GM12878 (cell line): ENCODE data around the gene RUFY2. TPM values are rescaled to one million over a fixed set of nuclear protein-coding genes. Genes with fewer than 3 reads are reported as not detected.

Experiments
- CBFB ChIP-seq: IDR thresholded peaks from 2 replicates; pipeline ENCODE4 v1.6.1; 2016; ENCODE audit warnings: antibody characterized with exemption, low read depth
- CREM ChIP-seq: IDR thresholded peaks from 2 replicates; pipeline ENCODE4 v1.6.1; 2014; ENCODE audit warnings: antibody characterized with exemption, low read depth
- EZH2 ChIP-seq: IDR thresholded peaks from 2 replicates; pipeline ENCODE4 v1.6.1; 2012; ENCODE audit warnings: low read depth, mild to moderate bottlenecking, control low read depth, inconsistent platforms, low read length, borderline replicate concordance; ENCODE audit not compliant: control insufficient read depth
- LARP7 ChIP-seq: fragments of 450-650 bp; IDR thresholded peaks from 2 replicates; pipeline ENCODE4 v1.6.1; 2017; ENCODE audit warnings: mild to moderate bottlenecking
- NR2C1 ChIP-seq: fragments of 450-650 bp; IDR thresholded peaks from 2 replicates; pipeline ENCODE4 v1.6.1; 2017; ENCODE audit warnings: antibody characterized with exemption, mild to moderate bottlenecking, moderate library complexity
- PAX5 ChIP-seq: IDR thresholded peaks from 2 replicates; pipeline ENCODE4 v1.6.1; 2011; ENCODE audit warnings: low read depth, low read length, borderline replicate concordance
- POLR2A ChIP-seq: IDR thresholded peaks from 2 replicates; pipeline ENCODE4 v1.6.1; 2011; ENCODE audit warnings: low read depth, mild to moderate bottlenecking, low read length
- SIX5 ChIP-seq: IDR thresholded peaks from 2 replicates; pipeline ENCODE4 v1.6.1; 2011; ENCODE audit warnings: mild to moderate bottlenecking, low read depth, low read length, moderate library complexity; ENCODE audit not compliant: severe bottlenecking
- SRF ChIP-seq, 2 experiments: IDR thresholded peaks; 2 replicates each; pipeline ENCODE4 v1.6.1; 2011; ENCODE audit warnings: low read depth in 2 of 2, low read length in 2 of 2, mild to moderate bottlenecking in 1 of 2, moderate library complexity in 1 of 2
- SUZ12 ChIP-seq: fragments of 200-600 bp; sonication (generic); IDR thresholded peaks from one replicate; pipeline ENCODE4 v1.6.1; 2018; ENCODE audit warnings: antibody characterized with exemption, mild to moderate bottlenecking; ENCODE audit not compliant: unreplicated experiment
- TCF12 ChIP-seq: IDR thresholded peaks from 2 replicates; pipeline ENCODE4 v1.6.1; 2011; ENCODE audit warnings: low read depth, mild to moderate bottlenecking, low read length
- TCF3 ChIP-seq: IDR thresholded peaks from 2 replicates; pipeline ENCODE4 v1.6.1; 2012; ENCODE audit warnings: low read depth, mild to moderate bottlenecking, low read length, borderline replicate concordance; ENCODE audit not compliant: insufficient read depth
- YBX1 ChIP-seq: fragments of 450-650 bp; IDR thresholded peaks from 2 replicates; pipeline ENCODE4 v1.6.1; 2016; ENCODE audit warnings: antibody characterized with exemption
- polyA plus RNA-seq, 11 experiments: library from polyadenylated mRNA; depleted of rRNA in 4 of 11; unstranded in 6 of 11; stranded (reverse) in 5 of 11; fragments of >200 nt; fragmentation: Nextera tagmentation in 4 of 11; fragmentation: Illumina TruSeq in 1 of 11; extraction: Ambion mirVana in 4 of 11; extraction: Trizol in 1 of 11; gene quantifications; 1 replicate in 1 of 11; 2 replicates in 10 of 11; pipeline versions ENCODE4 v1.2.1 to v1.2.3, GENCODE V29; 2011 to 2016; ENCODE audit warnings: inconsistent platforms in 2 of 11, missing spikeins in 2 of 11, low read depth in 1 of 11
- total RNA-seq, 4 experiments: library from RNA; depleted of rRNA in 3 of 4; stranded (reverse); fragments of >200 nt in 3 of 4; fragmentation: Illumina TruSeq in 1 of 4; extraction: Trizol in 1 of 4; gene quantifications; 2 replicates each; pipeline versions ENCODE4 v1.2.1 to v1.2.3, GENCODE V29; 2013 to 2021
- TF ChIP-seq, protein P1 (sequence below): IDR thresholded peaks from 2 replicates; pipeline ENCODE4 v1.6.1; 2012; ENCODE audit warnings: improper control_type of control experiment, low read depth, low read length; ENCODE audit not compliant: insufficient replicate concordance
- TF ChIP-seq, protein P2 (sequence below): IDR thresholded peaks from 2 replicates; pipeline ENCODE4 v1.6.1; 2012; ENCODE audit warnings: low read length, inconsistent platforms
- TF ChIP-seq, protein P3 (sequence below): fragments of 450-650 bp; IDR thresholded peaks from 2 replicates; pipeline ENCODE4 v1.6.1; 2018; ENCODE audit warnings: mild to moderate bottlenecking, low read depth, moderate library complexity; ENCODE audit not compliant: partially characterized antibody
- TF ChIP-seq, protein P4 (sequence below): fragments of 450-650 bp; IDR thresholded peaks from 2 replicates; pipeline ENCODE4 v1.6.1; 2017; ENCODE audit warnings: low read depth, mild to moderate bottlenecking, moderate library complexity
- TF ChIP-seq, protein P5 (sequence below): fragments of 450-650 bp; IDR thresholded peaks from 2 replicates; pipeline ENCODE4 v1.6.1; 2016; ENCODE audit warnings: mild to moderate bottlenecking

The RUFY2 gene
- total and polyA plus RNA-seq, 10 of the 15 experiments (the other 5 are each of a cell fraction or from before 2014, with no cell fraction given): 1.7 to 8.4 (median 5.8) TPM

DNA sequence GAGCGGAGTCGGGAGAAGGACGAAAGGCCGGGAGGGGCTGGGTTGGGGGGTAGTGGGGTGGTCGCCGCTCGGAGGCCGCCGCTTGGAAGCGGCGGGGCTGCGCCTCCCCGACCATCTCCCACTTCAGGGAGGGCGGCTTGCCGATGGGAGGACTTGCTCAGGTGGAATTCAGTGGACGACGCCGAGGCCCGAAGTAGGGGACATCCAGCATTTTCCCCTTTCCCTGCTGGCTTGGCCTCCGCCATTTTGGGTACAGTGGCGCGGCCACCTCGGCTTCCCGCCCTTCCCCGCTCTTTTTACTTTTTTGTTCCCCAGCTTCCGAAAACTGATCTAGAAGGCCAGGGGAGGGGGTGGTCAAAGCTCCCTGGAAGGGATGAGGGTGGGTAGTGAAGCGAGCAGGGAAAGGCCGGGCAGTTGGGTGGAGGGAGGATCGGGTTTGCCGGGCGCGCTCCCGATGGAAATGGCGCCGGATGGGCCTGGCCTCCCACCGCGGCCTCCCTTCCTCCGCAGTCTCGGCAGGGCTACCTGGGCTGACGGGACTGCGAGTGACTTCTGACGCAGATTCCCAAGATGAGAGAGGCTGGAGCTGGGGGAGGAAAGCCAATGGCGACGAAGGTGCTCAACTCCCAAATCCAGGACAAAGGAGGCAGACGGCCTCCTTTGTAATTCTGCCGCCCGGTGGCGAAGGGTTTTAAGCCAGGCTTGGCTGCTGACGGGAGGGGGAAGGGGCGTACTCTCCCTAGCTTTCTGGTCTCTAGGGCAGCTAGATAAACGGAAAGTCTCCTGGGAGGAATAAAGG, 74.6 kb downstream of the RUFY2 start, which contains the start of gene PBLD (continued):
- TF ChIP-seq, protein P1, sequence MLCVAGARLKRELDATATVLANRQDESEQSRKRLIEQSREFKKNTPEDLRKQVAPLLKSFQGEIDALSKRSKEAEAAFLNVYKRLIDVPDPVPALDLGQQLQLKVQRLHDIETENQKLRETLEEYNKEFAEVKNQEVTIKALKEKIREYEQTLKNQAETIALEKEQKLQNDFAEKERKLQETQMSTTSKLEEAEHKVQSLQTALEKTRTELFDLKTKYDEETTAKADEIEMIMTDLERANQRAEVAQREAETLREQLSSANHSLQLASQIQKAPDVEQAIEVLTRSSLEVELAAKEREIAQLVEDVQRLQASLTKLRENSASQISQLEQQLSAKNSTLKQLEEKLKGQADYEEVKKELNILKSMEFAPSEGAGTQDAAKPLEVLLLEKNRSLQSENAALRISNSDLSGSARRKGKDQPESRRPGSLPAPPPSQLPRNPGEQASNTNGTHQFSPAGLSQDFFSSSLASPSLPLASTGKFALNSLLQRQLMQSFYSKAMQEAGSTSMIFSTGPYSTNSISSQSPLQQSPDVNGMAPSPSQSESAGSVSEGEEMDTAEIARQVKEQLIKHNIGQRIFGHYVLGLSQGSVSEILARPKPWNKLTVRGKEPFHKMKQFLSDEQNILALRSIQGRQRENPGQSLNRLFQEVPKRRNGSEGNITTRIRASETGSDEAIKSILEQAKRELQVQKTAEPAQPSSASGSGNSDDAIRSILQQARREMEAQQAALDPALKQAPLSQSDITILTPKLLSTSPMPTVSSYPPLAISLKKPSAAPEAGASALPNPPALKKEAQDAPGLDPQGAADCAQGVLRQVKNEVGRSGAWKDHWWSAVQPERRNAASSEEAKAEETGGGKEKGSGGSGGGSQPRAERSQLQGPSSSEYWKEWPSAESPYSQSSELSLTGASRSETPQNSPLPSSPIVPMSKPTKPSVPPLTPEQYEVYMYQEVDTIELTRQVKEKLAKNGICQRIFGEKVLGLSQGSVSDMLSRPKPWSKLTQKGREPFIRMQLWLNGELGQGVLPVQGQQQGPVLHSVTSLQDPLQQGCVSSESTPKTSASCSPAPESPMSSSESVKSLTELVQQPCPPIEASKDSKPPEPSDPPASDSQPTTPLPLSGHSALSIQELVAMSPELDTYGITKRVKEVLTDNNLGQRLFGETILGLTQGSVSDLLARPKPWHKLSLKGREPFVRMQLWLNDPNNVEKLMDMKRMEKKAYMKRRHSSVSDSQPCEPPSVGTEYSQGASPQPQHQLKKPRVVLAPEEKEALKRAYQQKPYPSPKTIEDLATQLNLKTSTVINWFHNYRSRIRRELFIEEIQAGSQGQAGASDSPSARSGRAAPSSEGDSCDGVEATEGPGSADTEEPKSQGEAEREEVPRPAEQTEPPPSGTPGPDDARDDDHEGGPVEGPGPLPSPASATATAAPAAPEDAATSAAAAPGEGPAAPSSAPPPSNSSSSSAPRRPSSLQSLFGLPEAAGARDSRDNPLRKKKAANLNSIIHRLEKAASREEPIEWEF: no peak
- no peak for TF ChIP-seq TCF3
- TF ChIP-seq SRF (IDR thresholded peaks at IDR 0.05; ENCODE audit: low read depth in 2 of 2, low read length in 2 of 2): no peak
- TF ChIP-seq PAX5: no peak
- no peak for TF ChIP-seq CBFB
- TF ChIP-seq NR2C1: no peak
- TF ChIP-seq, protein P2, sequence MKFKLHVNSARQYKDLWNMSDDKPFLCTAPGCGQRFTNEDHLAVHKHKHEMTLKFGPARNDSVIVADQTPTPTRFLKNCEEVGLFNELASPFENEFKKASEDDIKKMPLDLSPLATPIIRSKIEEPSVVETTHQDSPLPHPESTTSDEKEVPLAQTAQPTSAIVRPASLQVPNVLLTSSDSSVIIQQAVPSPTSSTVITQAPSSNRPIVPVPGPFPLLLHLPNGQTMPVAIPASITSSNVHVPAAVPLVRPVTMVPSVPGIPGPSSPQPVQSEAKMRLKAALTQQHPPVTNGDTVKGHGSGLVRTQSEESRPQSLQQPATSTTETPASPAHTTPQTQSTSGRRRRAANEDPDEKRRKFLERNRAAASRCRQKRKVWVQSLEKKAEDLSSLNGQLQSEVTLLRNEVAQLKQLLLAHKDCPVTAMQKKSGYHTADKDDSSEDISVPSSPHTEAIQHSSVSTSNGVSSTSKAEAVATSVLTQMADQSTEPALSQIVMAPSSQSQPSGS: no peak
- TF ChIP-seq LARP7: peak; percentile 71
- TF ChIP-seq, protein P3, sequence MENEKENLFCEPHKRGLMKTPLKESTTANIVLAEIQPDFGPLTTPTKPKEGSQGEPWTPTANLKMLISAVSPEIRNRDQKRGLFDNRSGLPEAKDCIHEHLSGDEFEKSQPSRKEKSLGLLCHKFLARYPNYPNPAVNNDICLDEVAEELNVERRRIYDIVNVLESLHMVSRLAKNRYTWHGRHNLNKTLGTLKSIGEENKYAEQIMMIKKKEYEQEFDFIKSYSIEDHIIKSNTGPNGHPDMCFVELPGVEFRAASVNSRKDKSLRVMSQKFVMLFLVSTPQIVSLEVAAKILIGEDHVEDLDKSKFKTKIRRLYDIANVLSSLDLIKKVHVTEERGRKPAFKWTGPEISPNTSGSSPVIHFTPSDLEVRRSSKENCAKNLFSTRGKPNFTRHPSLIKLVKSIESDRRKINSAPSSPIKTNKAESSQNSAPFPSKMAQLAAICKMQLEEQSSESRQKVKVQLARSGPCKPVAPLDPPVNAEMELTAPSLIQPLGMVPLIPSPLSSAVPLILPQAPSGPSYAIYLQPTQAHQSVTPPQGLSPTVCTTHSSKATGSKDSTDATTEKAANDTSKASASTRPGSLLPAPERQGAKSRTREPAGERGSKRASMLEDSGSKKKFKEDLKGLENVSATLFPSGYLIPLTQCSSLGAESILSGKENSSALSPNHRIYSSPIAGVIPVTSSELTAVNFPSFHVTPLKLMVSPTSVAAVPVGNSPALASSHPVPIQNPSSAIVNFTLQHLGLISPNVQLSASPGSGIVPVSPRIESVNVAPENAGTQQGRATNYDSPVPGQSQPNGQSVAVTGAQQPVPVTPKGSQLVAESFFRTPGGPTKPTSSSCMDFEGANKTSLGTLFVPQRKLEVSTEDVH: no peak
- no peak for TF ChIP-seq CREM
- no peak for TF ChIP-seq YBX1
- TF ChIP-seq TCF12: peak; percentile 36; the same call in 1 of the 2 replicates
- no peak for TF ChIP-seq SUZ12
- TF ChIP-seq, protein P4, sequence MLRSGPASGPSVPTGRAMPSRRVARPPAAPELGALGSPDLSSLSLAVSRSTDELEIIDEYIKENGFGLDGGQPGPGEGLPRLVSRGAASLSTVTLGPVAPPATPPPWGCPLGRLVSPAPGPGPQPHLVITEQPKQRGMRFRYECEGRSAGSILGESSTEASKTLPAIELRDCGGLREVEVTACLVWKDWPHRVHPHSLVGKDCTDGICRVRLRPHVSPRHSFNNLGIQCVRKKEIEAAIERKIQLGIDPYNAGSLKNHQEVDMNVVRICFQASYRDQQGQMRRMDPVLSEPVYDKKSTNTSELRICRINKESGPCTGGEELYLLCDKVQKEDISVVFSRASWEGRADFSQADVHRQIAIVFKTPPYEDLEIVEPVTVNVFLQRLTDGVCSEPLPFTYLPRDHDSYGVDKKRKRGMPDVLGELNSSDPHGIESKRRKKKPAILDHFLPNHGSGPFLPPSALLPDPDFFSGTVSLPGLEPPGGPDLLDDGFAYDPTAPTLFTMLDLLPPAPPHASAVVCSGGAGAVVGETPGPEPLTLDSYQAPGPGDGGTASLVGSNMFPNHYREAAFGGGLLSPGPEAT: peak; percentile 74
- TF ChIP-seq EZH2: no peak
- TF ChIP-seq SIX5: no peak
- TF ChIP-seq POLR2A: peak; percentile 80
- TF ChIP-seq, protein P5, sequence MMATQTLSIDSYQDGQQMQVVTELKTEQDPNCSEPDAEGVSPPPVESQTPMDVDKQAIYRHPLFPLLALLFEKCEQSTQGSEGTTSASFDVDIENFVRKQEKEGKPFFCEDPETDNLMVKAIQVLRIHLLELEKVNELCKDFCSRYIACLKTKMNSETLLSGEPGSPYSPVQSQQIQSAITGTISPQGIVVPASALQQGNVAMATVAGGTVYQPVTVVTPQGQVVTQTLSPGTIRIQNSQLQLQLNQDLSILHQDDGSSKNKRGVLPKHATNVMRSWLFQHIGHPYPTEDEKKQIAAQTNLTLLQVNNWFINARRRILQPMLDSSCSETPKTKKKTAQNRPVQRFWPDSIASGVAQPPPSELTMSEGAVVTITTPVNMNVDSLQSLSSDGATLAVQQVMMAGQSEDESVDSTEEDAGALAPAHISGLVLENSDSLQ: no peak
